AG09309 (cell line): ENCODE measurements around the gene TBX18.
A peak's percentile ranks its signal among the peaks of the same experiment; 100 is the strongest.

ENCODE experiments used
- DNase-seq: peaks from one replicate; pipeline ENCODE4 v3.0.0-alpha.2; 2010; ENCODE audit warnings: low read depth
- H3K4me3 ChIP-seq: 2 replicates; pipeline ENCODE4 v1.5.1; 2011; ENCODE audit warnings: mild to moderate bottlenecking, low read depth, low read length, moderate library complexity; ENCODE audit not compliant: control insufficient read depth
- CTCF ChIP-seq: IDR thresholded peaks from 2 replicates; pipeline ENCODE4 v1.5.1; 2011; ENCODE audit warnings: mild to moderate bottlenecking, low read depth, low read length, inconsistent platforms; ENCODE audit not compliant: insufficient read depth, control insufficient read depth; ENCODE audit errors: missing control alignments

Gene TBX18

GRCh38 chr6:84753173-84753572 lies 11.2 kb downstream of the TBX18 start:
- TF ChIP-seq CTCF = no peak
- DNase-seq = no peak
- no peak overlapping the region for H3K4me3 ChIP-seq

- peak; percentile 16 for TF ChIP-seq CTCF
- no peak for DNase-seq
- H3K4me3 ChIP-seq = no peak overlapping the region
Observed at GRCh38 chr6:84752118-84752850, 12.1 kb downstream of the TBX18 start.

GRCh38 chr6:84749181-84749580 lies 15.2 kb downstream of the TBX18 start:
- no peak overlapping the region for H3K4me3 ChIP-seq
- TF ChIP-seq CTCF = no peak
- peak; percentile 39 for DNase-seq

- no peak for DNase-seq
- no peak overlapping the region for H3K4me3 ChIP-seq
- TF ChIP-seq CTCF = no peak
Observed at GRCh38 chr6:84748376-84748775, 16.0 kb downstream of the TBX18 start.

GRCh38 chr6:84743616-84744015 lies 20.8 kb downstream of the TBX18 start:
- TF ChIP-seq CTCF = no peak
- H3K4me3 ChIP-seq = no peak overlapping the region
- DNase-seq = no peak

GRCh38 chr6:84740385-84740784 lies 24.0 kb downstream of the TBX18 start:
- no peak for DNase-seq
- no peak overlapping the region for H3K4me3 ChIP-seq
- TF ChIP-seq CTCF = no peak
